NCI-H2107 treated with DMSO at 0.1 percent for 48 hours (cell line): Measurements from ENCODE around the gene WWTR1.

ENCODE experiments used
- DNase-seq: peaks from one replicate; lab custom pipeline; 2025; ENCODE audit not compliant: unreplicated experiment; lab: John Stamatoyannopoulos, UW

Gene WWTR1

GRCh38 chr3:149596134-149596770 lies 61.6 kb downstream of the WWTR1 start:
- DNase-seq: no peak

GRCh38 chr3:149593418-149594160 lies 64.2 kb downstream of the WWTR1 start:
- DNase-seq: no peak

- DNase-seq: no peak
Observed at GRCh38 chr3:149592758-149593240, 65.0 kb downstream of the WWTR1 start.

- no peak for DNase-seq
Observed at GRCh38 chr3:149590691-149591441, 67.0 kb downstream of the WWTR1 start.

GRCh38 chr3:149589332-149589731 lies 68.5 kb downstream of the WWTR1 start:
- DNase-seq: no peak

GRCh38 chr3:149588909-149589308 lies 68.9 kb downstream of the WWTR1 start:
- DNase-seq: no peak

GRCh38 chr3:149587383-149587782 lies 70.4 kb downstream of the WWTR1 start:
- no peak for DNase-seq

GRCh38 chr3:149586871-149587270 lies 71.0 kb downstream of the WWTR1 start:
- no peak for DNase-seq

- DNase-seq: no peak
Observed at GRCh38 chr3:149585401-149585726, 72.5 kb downstream of the WWTR1 start.

GRCh38 chr3:149583921-149584635 lies 73.7 kb downstream of the WWTR1 start:
- no peak for DNase-seq

- DNase-seq: no peak
Observed at GRCh38 chr3:149582395-149582794, 75.4 kb downstream of the WWTR1 start.

GRCh38 chr3:149581681-149582370 lies 76.0 kb downstream of the WWTR1 start:
- DNase-seq: peak; percentile 35

GRCh38 chr3:149581248-149581647 lies 76.6 kb downstream of the WWTR1 start:
- DNase-seq: no peak

GRCh38 chr3:149579838-149580542 lies 77.8 kb downstream of the WWTR1 start:
- DNase-seq: no peak

- no peak for DNase-seq
Observed at GRCh38 chr3:149579161-149579560, 78.7 kb downstream of the WWTR1 start.

- no peak for DNase-seq
Observed at GRCh38 chr3:149577801-149578200, 80.0 kb downstream of the WWTR1 start.

- peak; percentile 53 for DNase-seq
Observed at GRCh38 chr3:149575961-149576564, 81.8 kb downstream of the WWTR1 start.

GRCh38 chr3:149575213-149575960 lies 82.4 kb downstream of the WWTR1 start:
- DNase-seq: peak; percentile 69
